A549 (cell line): ENCODE measurements around the gene TSPAN18.
"Not testable (repeated sequence)": the region's sequence is repeated elsewhere in the genome, so short reads cannot be mapped to it uniquely, and the experiment has no call there.

Experiments
- BHLHE40 ChIP-seq: IDR thresholded peaks from 2 replicates; pipeline ENCODE4 v1.6.1; 2012; ENCODE audit warnings: low read depth, low read length, inconsistent platforms
- CEBPB ChIP-seq, 2 experiments: fragments of >200 bp in 1 of 2; sonication (Bioruptor Twin) in 1 of 2; formaldehyde crosslinking in 1 of 2; IDR thresholded peaks; 2 replicates each; pipeline ENCODE4 v1.6.1; 2012 to 2016
- KDM1A ChIP-seq: fragments of 200-600 bp; sonication (generic); IDR thresholded peaks from 2 replicates; pipeline ENCODE4 v1.6.1; 2016; ENCODE audit warnings: low read depth, mild to moderate bottlenecking
- MAFK ChIP-seq: fragments of 450-650 bp; IDR thresholded peaks from 2 replicates; pipeline ENCODE4 v1.6.1; 2014; ENCODE audit not compliant: partially characterized antibody
- POLR2A ChIP-seq: IDR thresholded peaks from 2 replicates; pipeline ENCODE4 v1.6.1; 2012; ENCODE audit warnings: mild to moderate bottlenecking, low read length
- RAD21 ChIP-seq, 2 experiments: fragments of >200 bp in 1 of 2; sonication (Bioruptor Twin) in 1 of 2; formaldehyde crosslinking in 1 of 2; IDR thresholded peaks in 1 of 2; conservative IDR thresholded peaks in 1 of 2; 2 replicates in 1 of 2; 3 replicates in 1 of 2; pipeline ENCODE4 v1.6.1; 2012 to 2018; ENCODE audit warnings: inconsistent platforms in 1 of 2
- TF ChIP-seq, protein P1 (sequence below): fragments of >200 bp; sonication (Bioruptor Twin); formaldehyde crosslinking; IDR thresholded peaks from 3 replicates; pipeline ENCODE4 v1.5.1; 2016
- TF ChIP-seq, protein P2 (sequence below): fragments of 200-600 bp; sonication (generic); IDR thresholded peaks from 2 replicates; pipeline ENCODE4 v1.6.1; 2016; ENCODE audit warnings: antibody characterized with exemption, mild to moderate bottlenecking, moderate library complexity
- TF ChIP-seq, protein P3 (sequence below): IDR thresholded peaks from 2 replicates; pipeline ENCODE4 v1.6.1; 2012
- TF ChIP-seq, protein P4 (sequence below): IDR thresholded peaks from 2 replicates; pipeline ENCODE4 v1.6.1; 2012

DNA sequence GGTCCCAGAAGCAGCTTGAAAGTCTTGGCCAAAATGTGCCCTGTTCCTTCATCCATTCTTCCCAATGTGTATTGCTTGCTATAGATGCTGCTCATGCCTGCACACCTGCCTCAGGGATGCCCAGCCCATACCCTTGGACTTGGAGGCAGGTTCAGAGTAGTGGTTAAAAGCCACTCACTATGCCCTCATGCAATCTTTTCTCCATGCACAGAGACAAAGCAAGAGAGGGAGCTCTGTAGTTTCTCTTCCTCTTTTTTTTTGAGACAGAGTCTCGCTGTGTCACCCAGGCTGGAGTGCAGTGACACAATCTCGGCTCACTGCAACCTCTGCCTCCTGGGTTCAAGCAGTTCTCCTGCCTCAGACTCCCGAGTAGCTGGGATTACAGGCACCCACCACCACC is 144.9 kb downstream of the TSPAN18 start:
- TF ChIP-seq, protein P1, sequence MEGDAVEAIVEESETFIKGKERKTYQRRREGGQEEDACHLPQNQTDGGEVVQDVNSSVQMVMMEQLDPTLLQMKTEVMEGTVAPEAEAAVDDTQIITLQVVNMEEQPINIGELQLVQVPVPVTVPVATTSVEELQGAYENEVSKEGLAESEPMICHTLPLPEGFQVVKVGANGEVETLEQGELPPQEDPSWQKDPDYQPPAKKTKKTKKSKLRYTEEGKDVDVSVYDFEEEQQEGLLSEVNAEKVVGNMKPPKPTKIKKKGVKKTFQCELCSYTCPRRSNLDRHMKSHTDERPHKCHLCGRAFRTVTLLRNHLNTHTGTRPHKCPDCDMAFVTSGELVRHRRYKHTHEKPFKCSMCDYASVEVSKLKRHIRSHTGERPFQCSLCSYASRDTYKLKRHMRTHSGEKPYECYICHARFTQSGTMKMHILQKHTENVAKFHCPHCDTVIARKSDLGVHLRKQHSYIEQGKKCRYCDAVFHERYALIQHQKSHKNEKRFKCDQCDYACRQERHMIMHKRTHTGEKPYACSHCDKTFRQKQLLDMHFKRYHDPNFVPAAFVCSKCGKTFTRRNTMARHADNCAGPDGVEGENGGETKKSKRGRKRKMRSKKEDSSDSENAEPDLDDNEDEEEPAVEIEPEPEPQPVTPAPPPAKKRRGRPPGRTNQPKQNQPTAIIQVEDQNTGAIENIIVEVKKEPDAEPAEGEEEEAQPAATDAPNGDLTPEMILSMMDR: not testable (repeated sequence)
- TF ChIP-seq RAD21 (conservative IDR thresholded peaks at IDR 0.05 in 1 of 2, IDR thresholded peaks at IDR 0.05 in 1 of 2); CEBPB (IDR thresholded peaks at IDR 0.05); POLR2A; MAFK; BHLHE40; KDM1A: not testable (repeated sequence)
- TF ChIP-seq, protein P2, sequence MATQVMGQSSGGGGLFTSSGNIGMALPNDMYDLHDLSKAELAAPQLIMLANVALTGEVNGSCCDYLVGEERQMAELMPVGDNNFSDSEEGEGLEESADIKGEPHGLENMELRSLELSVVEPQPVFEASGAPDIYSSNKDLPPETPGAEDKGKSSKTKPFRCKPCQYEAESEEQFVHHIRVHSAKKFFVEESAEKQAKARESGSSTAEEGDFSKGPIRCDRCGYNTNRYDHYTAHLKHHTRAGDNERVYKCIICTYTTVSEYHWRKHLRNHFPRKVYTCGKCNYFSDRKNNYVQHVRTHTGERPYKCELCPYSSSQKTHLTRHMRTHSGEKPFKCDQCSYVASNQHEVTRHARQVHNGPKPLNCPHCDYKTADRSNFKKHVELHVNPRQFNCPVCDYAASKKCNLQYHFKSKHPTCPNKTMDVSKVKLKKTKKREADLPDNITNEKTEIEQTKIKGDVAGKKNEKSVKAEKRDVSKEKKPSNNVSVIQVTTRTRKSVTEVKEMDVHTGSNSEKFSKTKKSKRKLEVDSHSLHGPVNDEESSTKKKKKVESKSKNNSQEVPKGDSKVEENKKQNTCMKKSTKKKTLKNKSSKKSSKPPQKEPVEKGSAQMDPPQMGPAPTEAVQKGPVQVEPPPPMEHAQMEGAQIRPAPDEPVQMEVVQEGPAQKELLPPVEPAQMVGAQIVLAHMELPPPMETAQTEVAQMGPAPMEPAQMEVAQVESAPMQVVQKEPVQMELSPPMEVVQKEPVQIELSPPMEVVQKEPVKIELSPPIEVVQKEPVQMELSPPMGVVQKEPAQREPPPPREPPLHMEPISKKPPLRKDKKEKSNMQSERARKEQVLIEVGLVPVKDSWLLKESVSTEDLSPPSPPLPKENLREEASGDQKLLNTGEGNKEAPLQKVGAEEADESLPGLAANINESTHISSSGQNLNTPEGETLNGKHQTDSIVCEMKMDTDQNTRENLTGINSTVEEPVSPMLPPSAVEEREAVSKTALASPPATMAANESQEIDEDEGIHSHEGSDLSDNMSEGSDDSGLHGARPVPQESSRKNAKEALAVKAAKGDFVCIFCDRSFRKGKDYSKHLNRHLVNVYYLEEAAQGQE: not testable (repeated sequence)
- TF ChIP-seq, protein P3, sequence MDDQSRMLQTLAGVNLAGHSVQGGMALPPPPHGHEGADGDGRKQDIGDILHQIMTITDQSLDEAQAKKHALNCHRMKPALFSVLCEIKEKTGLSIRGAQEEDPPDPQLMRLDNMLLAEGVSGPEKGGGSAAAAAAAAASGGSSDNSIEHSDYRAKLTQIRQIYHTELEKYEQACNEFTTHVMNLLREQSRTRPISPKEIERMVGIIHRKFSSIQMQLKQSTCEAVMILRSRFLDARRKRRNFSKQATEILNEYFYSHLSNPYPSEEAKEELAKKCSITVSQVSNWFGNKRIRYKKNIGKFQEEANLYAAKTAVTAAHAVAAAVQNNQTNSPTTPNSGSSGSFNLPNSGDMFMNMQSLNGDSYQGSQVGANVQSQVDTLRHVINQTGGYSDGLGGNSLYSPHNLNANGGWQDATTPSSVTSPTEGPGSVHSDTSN: not testable (repeated sequence)
- TF ChIP-seq, protein P4, sequence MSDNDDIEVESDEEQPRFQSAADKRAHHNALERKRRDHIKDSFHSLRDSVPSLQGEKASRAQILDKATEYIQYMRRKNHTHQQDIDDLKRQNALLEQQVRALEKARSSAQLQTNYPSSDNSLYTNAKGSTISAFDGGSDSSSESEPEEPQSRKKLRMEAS: not testable (repeated sequence)
